Measurements from ENCODE around the gene PQBP1.

The PQBP1 gene

GRCh38 chrX:48918301-48918642, 20.5 kb downstream of the PQBP1 start:
- peak overlapping the region; percentile 100 for H3K9ac ChIP-seq (ENCODE audit: low read length)
- no peaks in the 10 kb centered on the region for H3K9me2 ChIP-seq (ENCODE audit: low read depth, low read length)
- H2AFZ ChIP-seq (ENCODE audit: low read length): no peak overlapping the region
- peaks cover 56% of the 10 kb centered on the region for H3K4me1 ChIP-seq (ENCODE audit: insufficient read depth, low read length, severe bottlenecking)
- H3K27me3 ChIP-seq (ENCODE audit: insufficient read depth, low read length): no peaks in the 10 kb centered on the region
- peaks cover 15% of the 10 kb centered on the region; the same call in 1 of the 2 replicates for H3K79me2 ChIP-seq (ENCODE audit: insufficient read depth, low read length)
- TF ChIP-seq CTCF (IDR thresholded peaks at IDR 0.05; ENCODE audit: low read length): no peak
- TF ChIP-seq EZH2 (IDR thresholded peaks at IDR 0.05; ENCODE audit: borderline replicate concordance, low read length): no peak
- peaks cover 59% of the 10 kb centered on the region for H3K36me3 ChIP-seq (ENCODE audit: insufficient read depth, low read length)
- H3K4me2 ChIP-seq (ENCODE audit: low read length): peak overlapping the region; percentile 75
- H3K4me3 ChIP-seq (ENCODE audit: low read depth, low read length, poor library complexity, severe bottlenecking): peak overlapping the region; percentile 99
- no peaks in the 10 kb centered on the region for H3F3A ChIP-seq (ENCODE audit: insufficient read depth, low read length)
- H4K20me1 ChIP-seq (ENCODE audit: insufficient read depth, low read length): no peaks in the 10 kb centered on the region
- H3K27ac ChIP-seq (ENCODE audit: low read depth, low read length, poor library complexity, severe bottlenecking): peak overlapping the region; percentile 93
- H3K9me3 ChIP-seq (ENCODE audit: low read length): no peaks in the 10 kb centered on the region

- Histone ChIP-seq H3K9ac (ENCODE audit: low read length) (peak within 1 kb of the TSS; percentile 100), H2AFZ (ENCODE audit: low read length) (no peak within 1 kb of the TSS), H3K4me2 (ENCODE audit: low read length) (peak within 1 kb of the TSS; percentile 75), H4K20me1 (ENCODE audit: insufficient read depth, low read length) (no peaks in the 10 kb centered on the region), H3K9me3 (ENCODE audit: low read length) (no peaks in the 10 kb centered on the region), H3K4me3 (ENCODE audit: low read depth, low read length, poor library complexity, severe bottlenecking) (peak within 1 kb of the TSS; percentile 99), H3K79me2 (ENCODE audit: insufficient read depth, low read length) (peaks cover 15% of the 10 kb centered on the region; the same call in 1 of the 2 replicates), H3K27ac (ENCODE audit: low read depth, low read length, poor library complexity, severe bottlenecking) (peak within 1 kb of the TSS; percentile 93), H3F3A (ENCODE audit: insufficient read depth, low read length) (no peaks in the 10 kb centered on the region), H3K27me3 (ENCODE audit: insufficient read depth, low read length) (no peaks in the 10 kb centered on the region), H3K4me1 (ENCODE audit: insufficient read depth, low read length, severe bottlenecking) (peaks cover 54% of the 10 kb centered on the region), H3K9me2 (ENCODE audit: low read depth, low read length) (no peaks in the 10 kb centered on the region), H3K36me3 (ENCODE audit: insufficient read depth, low read length) (peaks cover 54% of the 10 kb centered on the region)
- TF ChIP-seq EZH2 (IDR thresholded peaks at IDR 0.05; ENCODE audit: borderline replicate concordance, low read length) (no peak), CTCF (IDR thresholded peaks at IDR 0.05; ENCODE audit: low read length) (no peak)
These were observed 21.1 kb downstream of the PQBP1 start, which contains the start of gene PIM2 for GRCh38 chrX:48918643-48919340. Gene PIM2 (minus strand): TSS chrX:48919024. CDS start chrX:48918834, 190 bp downstream.

GRCh38 chrX:48919360-48919841, 21.7 kb downstream of the PQBP1 start:
- peak overlapping the region; percentile 43 for H3K4me3 ChIP-seq (ENCODE audit: low read depth, low read length, poor library complexity, severe bottlenecking)

More at GRCh38 chrX:48919360-48919841, 21.7 kb downstream of the PQBP1 start:
- Histone ChIP-seq H3K4me2 (ENCODE audit: low read length) (peak overlapping the region; percentile 62), H3K79me2 (ENCODE audit: insufficient read depth, low read length) (peaks cover 15% of the 10 kb centered on the region; the same call in 1 of the 2 replicates), H3K9me2 (ENCODE audit: low read depth, low read length) (no peaks in the 10 kb centered on the region), H2AFZ (ENCODE audit: low read length) (no peak overlapping the region), H4K20me1 (ENCODE audit: insufficient read depth, low read length) (no peaks in the 10 kb centered on the region), H3F3A (ENCODE audit: insufficient read depth, low read length) (no peaks in the 10 kb centered on the region), H3K36me3 (ENCODE audit: insufficient read depth, low read length) (peaks cover 48% of the 10 kb centered on the region), H3K9me3 (ENCODE audit: low read length) (no peaks in the 10 kb centered on the region), H3K9ac (ENCODE audit: low read length) (peak overlapping the region; percentile 56), H3K27ac (ENCODE audit: low read depth, low read length, poor library complexity, severe bottlenecking) (peak overlapping the region; percentile 92), H3K27me3 (ENCODE audit: insufficient read depth, low read length) (no peaks in the 10 kb centered on the region), H3K4me1 (ENCODE audit: insufficient read depth, low read length, severe bottlenecking) (peaks cover 48% of the 10 kb centered on the region)
- TF ChIP-seq EZH2 (IDR thresholded peaks at IDR 0.05; ENCODE audit: borderline replicate concordance, low read length): no peak
- no peak for TF ChIP-seq CTCF (IDR thresholded peaks at IDR 0.05; ENCODE audit: low read length)

Measured in OCI-LY1 (cell line).